ENCODE measurements around the gene UQCRQ.

DNA sequence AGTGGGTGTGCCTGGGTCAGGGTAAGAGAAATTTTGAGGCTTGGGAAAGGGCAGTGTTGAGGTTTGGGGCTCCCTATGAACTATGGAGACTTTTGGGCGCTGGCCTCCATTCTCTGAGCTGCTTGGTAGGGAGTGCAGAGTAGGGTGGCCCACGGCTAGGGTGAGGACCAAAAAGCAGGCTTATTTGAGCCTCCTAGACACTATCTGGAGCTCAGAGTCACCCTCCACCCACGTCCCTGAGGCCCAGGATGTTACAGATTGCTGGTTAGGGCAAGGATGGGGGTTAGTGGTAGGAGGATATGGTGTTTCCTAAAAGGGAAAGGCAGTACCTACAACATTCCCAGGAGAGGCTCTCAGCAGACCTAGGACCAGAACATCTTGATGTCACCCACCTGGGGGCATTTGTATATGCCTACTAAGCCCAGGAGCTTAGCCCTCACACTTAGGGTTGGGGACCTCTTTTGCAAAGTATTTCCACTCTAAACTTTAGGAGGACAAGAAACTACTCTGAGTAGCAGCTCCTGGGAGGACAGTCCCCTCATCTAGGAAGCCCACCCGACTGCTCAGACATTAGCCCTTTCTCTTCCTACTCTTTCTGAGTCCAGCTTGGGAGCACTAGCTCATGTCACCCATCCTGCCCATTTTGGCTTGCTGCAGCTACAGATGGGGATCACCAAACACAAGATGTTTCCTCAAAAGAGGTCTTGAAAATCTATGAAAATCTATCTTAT is 38.3 kb upstream of the UQCRQ start:
- TF ChIP-seq CTCF (IDR thresholded peaks at IDR 0.05 in 2 of 3, conservative IDR thresholded peaks at IDR 0.05 in 1 of 3; ENCODE audit: insufficient read depth in 2 of 3, low read depth in 1 of 3, low read length in 3 of 3) (no peak), SAP30 (IDR thresholded peaks at IDR 0.05; ENCODE audit: borderline replicate concordance, insufficient read depth, low read depth, low read length, poor library complexity, severe bottlenecking) (no peak), ZZZ3 (IDR thresholded peaks at IDR 0.05) (no peak), YY1 (IDR thresholded peaks at IDR 0.05; ENCODE audit: borderline replicate concordance in 1 of 3, control insufficient read depth in 1 of 3, extremely low read depth in 1 of 3, insufficient read depth in 3 of 3, insufficient read length in 1 of 3, insufficient replicate concordance in 2 of 3, low read depth in 1 of 3, low read length in 2 of 3) (no peak), FOXM1 (IDR thresholded peaks at IDR 0.05; ENCODE audit: low read depth) (no peak), FOXM1 (CRISPR knock-in tag; IDR thresholded peaks at IDR 0.05; ENCODE audit: low read depth) (no peak), ZNF280B (CRISPR knock-in tag; IDR thresholded peaks at IDR 0.05) (no peak), RB1 (IDR thresholded peaks at IDR 0.05; ENCODE audit: low read depth) (no peak), THAP7 (CRISPR knock-in tag; IDR thresholded peaks at IDR 0.05) (no peak), TARDBP (IDR thresholded peaks at IDR 0.05) (no peak), CHD4 (IDR thresholded peaks at IDR 0.05; ENCODE audit: insufficient read depth, insufficient replicate concordance, low read depth, low read length, poor library complexity, severe bottlenecking) (no peak)
